Measurements from ENCODE around the gene SMPD1. TPM values are rescaled to one million over a fixed set of nuclear protein-coding genes. Genes with fewer than 3 reads are reported as not detected.
A peak's percentile ranks its signal among the peaks of the same experiment; 100 is the strongest.

The SMPD1 gene
- total RNA-seq, 4 donors from 2014 or later: 19.2 to 56.1 (median 42.4) TPM

- in situ Hi-C loops (cut with MboI; ENCODE audit: low sequenced_read_pairs in 4 of 4): loop anchor here in 1 of 4 donors (10.0 kb wide), 1 partner anchor 120 kb away; no protein-coding TSS in a partner anchor
- TF ChIP-seq POLR2A (IDR thresholded peaks at IDR 0.05) (no peak), CTCF (IDR thresholded peaks at IDR 0.05 in 4 of 5, conservative IDR thresholded peaks at IDR 0.05 in 1 of 5) (no peak)
- no peak for ATAC-seq
Observed at GRCh38 chr11:6385046-6385777, 5.1 kb upstream of the SMPD1 start.

GRCh38 chr11:6387811-6388599, 2.3 kb upstream of the SMPD1 start:
- DNase-seq (no peak), ATAC-seq (no peak)
- peak overlapping the region in 3 of 4 donors; percentile 90 to 97 (median 91) for H3K27ac ChIP-seq
- no peaks in the 10 kb centered on the region for H3K27me3 ChIP-seq
- TF ChIP-seq CTCF (IDR thresholded peaks at IDR 0.05 in 4 of 5, conservative IDR thresholded peaks at IDR 0.05 in 1 of 5) (no peak), POLR2A (IDR thresholded peaks at IDR 0.05) (no peak)
- H3K4me3 ChIP-seq: no peak overlapping the region
- no peaks in the 10 kb centered on the region for H3K9me3 ChIP-seq
- in situ Hi-C loops (cut with MboI; ENCODE audit: low sequenced_read_pairs in 4 of 4) (loop anchor here in 1 of 4 donors (10.0 kb wide), 1 partner anchor 117 kb away; no protein-coding TSS in a partner anchor), intact Hi-C loops (cut with DNase I; ENCODE audit: low total_unique reads) (loop anchor here (10.0 kb wide), 1 partner anchor 297 kb away; the partner anchor contains the start of gene MRPL17)
- peaks cover 0 to 2% of the 10 kb centered on the region in 2 donors for H3K36me3 ChIP-seq
- peaks cover 16 to 17% of the 10 kb centered on the region in 2 donors for H3K4me1 ChIP-seq

More at GRCh38 chr11:6385046-6385777, 5.1 kb upstream of the SMPD1 start:
- Histone ChIP-seq H3K4me3 (no peak overlapping the region), H3K4me1 (peaks cover 0 to 9% of the 10 kb centered on the region in 2 donors), H3K27ac (no peak overlapping the region), H3K9me3 (no peaks in the 10 kb centered on the region), H3K27me3 (no peaks in the 10 kb centered on the region), H3K36me3 (no peaks in the 10 kb centered on the region)
- intact Hi-C loops (cut with DNase I; ENCODE audit: low total_unique reads): loop anchor here (10.0 kb wide), 1 partner anchor 300 kb away; the partner anchor contains the start of gene MRPL17
- no peak for DNase-seq

GRCh38 chr11:6388748-6389147, 1.5 kb upstream of the SMPD1 start:
- Histone ChIP-seq H3K27ac (peak overlapping the region; percentile 90 to 97 (median 92)), H3K27me3 (no peaks in the 10 kb centered on the region), H3K4me1 (peaks cover 16 to 17% of the 10 kb centered on the region in 2 donors), H3K4me3 (no peak overlapping the region), H3K36me3 (peaks cover 0 to 10% of the 10 kb centered on the region in 2 donors), H3K9me3 (no peaks in the 10 kb centered on the region)
- no peak for ATAC-seq
- in situ Hi-C loops (cut with MboI; ENCODE audit: low sequenced_read_pairs in 4 of 4): loop anchor here in 1 of 4 donors (10.0 kb wide), 1 partner anchor 116 kb away; no protein-coding TSS in a partner anchor
- no peak for DNase-seq
- intact Hi-C loops (cut with DNase I; ENCODE audit: low total_unique reads): loop anchor here (10.0 kb wide), 1 partner anchor 296 kb away; the partner anchor contains the start of gene MRPL17
- TF ChIP-seq CTCF (IDR thresholded peaks at IDR 0.05 in 4 of 5, conservative IDR thresholded peaks at IDR 0.05 in 1 of 5) (no peak), POLR2A (IDR thresholded peaks at IDR 0.05) (no peak)

GRCh38 chr11:6390718-6391469, 620 bp downstream of the SMPD1 start:
- Histone ChIP-seq H3K36me3 (peaks cover 0 to 31% of the 10 kb centered on the region in 2 donors), H3K4me3 (peak overlapping the region; percentile 77 to 92 (median 86)), H3K4me1 (peaks cover 16 to 17% of the 10 kb centered on the region in 2 donors), H3K27me3 (no peaks in the 10 kb centered on the region), H3K27ac (peak overlapping the region; percentile 90 to 97 (median 92)), H3K9me3 (no peaks in the 10 kb centered on the region)
- TF ChIP-seq CTCF (IDR thresholded peaks at IDR 0.05 in 4 of 5, conservative IDR thresholded peaks at IDR 0.05 in 1 of 5) (no peak), POLR2A (IDR thresholded peaks at IDR 0.05) (no peak)
- no peak for DNase-seq
- in situ Hi-C loops (cut with MboI; ENCODE audit: low sequenced_read_pairs in 4 of 4): no loop called here
- peak in 1 of 2 donors; percentile 1 for ATAC-seq
- intact Hi-C loops (cut with DNase I; ENCODE audit: low total_unique reads): loop anchor here (1.0 to 10.0 kb wide), 7 partner anchors 28 to 604 kb away; partner anchors contain the start of genes APBB1, ARFIP2, ILK and RRP8
